Measurements from ENCODE around the gene HENMT1.
"Not testable (repeated sequence)": the region's sequence is repeated elsewhere in the genome, so short reads cannot be mapped to it uniquely, and the experiment has no call there.

The HENMT1 gene

DNA sequence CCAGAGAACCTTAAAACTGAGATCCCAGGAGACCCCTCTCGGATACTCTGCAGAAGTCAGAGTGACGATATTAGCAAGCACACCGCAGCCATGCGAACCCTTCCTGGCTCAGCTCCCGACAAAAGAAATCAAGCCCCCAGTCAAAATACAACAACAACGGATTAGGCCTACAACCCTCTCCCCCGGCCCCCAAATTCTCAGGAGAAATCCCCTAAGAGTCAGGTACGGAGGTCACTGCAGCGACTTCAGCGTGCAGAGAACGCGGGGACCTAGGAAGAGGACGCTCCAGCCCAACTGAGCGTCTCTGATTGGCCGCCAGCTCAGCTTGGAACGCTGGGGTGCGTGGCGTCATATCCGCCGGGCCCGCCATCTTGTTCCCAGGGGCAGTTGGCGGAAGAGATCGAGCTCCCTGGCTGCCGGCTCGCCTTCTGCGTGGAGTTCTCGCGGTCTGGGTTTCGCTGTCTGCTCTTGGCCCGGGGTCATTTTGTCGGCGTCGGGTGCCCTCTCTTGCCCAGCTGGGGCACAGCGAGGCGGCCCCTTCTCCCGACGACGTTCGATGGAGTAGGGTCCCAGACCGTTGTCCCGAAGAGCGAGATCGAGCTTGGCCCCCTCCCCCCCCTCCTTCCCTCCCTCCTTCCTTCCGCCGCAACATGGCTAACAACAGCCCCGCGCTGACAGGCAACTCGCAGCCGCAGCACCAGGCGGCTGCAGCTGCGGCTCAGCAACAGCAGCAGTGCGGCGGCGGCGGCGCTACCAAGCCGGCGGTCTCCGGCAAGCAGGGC, 31.2 kb upstream of the HENMT1 start, which contains the start of gene PRPF38B:
PRPF38B (plus strand) TSS at position 369 of the 782 bp plus-strand sequence; CDS start at position 651, 282 bp downstream.
- H3K9me3 ChIP-seq (ENCODE audit: insufficient read depth, low read depth, low read length) = no peaks in the 10 kb centered on the region
- H3K9ac ChIP-seq (ENCODE audit: low read depth, low read length) = peak within 1 kb of the TSS; percentile 97
- peaks cover 28% of the 10 kb centered on the region for H3K36me3 ChIP-seq (ENCODE audit: insufficient read depth, low read depth, low read length)
- H3K27ac ChIP-seq (ENCODE audit: low read length) = peak within 1 kb of the TSS; percentile 96
- no peaks in the 10 kb centered on the region for H3K27me3 ChIP-seq (ENCODE audit: insufficient read depth, low read length)
- peak within 1 kb of the TSS; percentile 83 for H3K4me3 ChIP-seq (ENCODE audit: low read length)
- H3K4me1 ChIP-seq (ENCODE audit: insufficient read depth, low read length) = peaks cover 10% of the 10 kb centered on the region; the same call in 1 of the 2 replicates

DNA sequence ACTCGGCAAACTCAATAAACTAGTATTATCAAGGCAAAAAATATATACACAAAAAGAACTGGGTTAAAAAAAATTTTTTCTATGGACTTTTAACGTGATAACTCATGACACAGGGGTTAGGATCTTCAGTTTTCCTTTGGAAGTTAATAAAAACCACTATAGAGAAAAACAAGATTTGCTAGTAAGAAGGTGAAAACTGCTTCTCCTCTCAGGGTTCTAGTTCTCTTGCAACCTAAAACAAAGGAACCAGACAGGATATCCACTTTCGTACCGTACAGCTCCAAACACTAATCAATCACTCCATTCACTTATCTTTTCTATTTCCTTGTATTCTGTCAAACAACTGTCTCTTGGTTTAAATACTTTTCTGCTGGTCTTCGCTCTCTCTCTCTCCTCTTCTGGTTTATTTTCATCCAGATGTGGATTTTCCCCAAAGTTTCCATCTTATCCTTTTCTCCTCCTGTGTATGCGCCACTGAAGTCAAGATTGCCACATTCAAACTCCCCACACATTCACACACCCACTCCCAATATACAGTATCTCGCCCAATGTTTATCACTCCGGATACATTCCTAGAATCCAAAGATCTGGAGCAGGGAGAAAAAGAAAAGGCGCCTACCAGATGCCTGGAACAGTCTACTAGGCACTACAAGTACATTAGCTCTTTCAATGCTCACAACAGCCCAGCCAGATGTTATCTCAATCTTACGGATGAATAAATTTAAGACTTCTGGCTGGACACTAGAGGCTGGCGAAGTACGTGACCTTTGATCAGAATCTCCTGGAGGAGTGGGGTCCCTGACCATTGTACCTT, 30.4 kb upstream of the HENMT1 start:
- Histone ChIP-seq H3K36me3 (ENCODE audit: insufficient read depth, low read depth, low read length) (peaks cover 20% of the 10 kb centered on the region), H3K27me3 (ENCODE audit: insufficient read depth, low read length) (no peaks in the 10 kb centered on the region), H3K27ac (ENCODE audit: low read length) (peak overlapping the region; percentile 96), H3K9ac (ENCODE audit: low read depth, low read length) (peak overlapping the region; percentile 97), H3K9me3 (ENCODE audit: insufficient read depth, low read depth, low read length) (no peaks in the 10 kb centered on the region), H3K4me3 (ENCODE audit: low read length) (peak overlapping the region; percentile 83), H3K4me1 (ENCODE audit: insufficient read depth, low read length) (peaks cover 10% of the 10 kb centered on the region; the same call in 1 of the 2 replicates)

DNA sequence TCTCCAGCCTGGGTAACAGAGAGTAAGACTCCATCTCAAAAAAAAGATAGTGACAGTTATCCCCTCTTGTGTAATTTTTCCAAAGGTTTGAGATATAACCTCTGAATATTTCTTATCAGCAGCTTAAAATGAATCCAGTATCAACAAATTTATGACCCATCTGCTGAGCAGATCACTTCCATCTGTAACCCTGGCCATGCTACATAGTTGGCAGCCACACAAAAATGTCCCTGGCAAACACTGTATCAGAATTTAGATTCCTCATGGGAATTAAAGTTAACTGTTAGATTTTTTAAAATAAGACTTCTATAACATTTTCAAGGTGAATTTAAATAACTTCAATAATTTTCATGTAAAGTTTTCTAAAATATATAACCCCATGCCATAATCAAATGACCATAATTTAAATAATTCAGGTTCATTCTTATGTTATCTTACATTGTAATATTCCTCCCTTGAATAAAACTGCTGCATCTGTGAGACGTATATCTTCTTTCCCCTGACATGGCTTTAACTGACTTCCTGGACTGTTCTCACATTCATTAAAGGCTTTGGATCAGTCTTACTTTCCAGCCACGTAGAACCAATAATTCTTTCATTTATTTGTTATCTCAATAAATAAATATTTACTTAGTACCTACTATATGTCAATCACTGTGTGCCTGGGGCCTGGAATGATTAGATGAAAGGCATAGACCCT, 25.9 kb upstream of the HENMT1 start:
- no peaks in the 10 kb centered on the region for H3K27me3 ChIP-seq (ENCODE audit: insufficient read depth, low read length)
- H3K4me3 ChIP-seq (ENCODE audit: low read length) = no peak overlapping the region
- no peaks in the 10 kb centered on the region for H3K9me3 ChIP-seq (ENCODE audit: insufficient read depth, low read depth, low read length)
- H3K27ac ChIP-seq (ENCODE audit: low read length) = no peak overlapping the region
- no peak overlapping the region for H3K9ac ChIP-seq (ENCODE audit: low read depth, low read length)
- H3K4me1 ChIP-seq (ENCODE audit: insufficient read depth, low read length) = peaks cover 14% of the 10 kb centered on the region; the same call in 1 of the 2 replicates
- no peaks in the 10 kb centered on the region for H3K36me3 ChIP-seq (ENCODE audit: insufficient read depth, low read depth, low read length)

DNA sequence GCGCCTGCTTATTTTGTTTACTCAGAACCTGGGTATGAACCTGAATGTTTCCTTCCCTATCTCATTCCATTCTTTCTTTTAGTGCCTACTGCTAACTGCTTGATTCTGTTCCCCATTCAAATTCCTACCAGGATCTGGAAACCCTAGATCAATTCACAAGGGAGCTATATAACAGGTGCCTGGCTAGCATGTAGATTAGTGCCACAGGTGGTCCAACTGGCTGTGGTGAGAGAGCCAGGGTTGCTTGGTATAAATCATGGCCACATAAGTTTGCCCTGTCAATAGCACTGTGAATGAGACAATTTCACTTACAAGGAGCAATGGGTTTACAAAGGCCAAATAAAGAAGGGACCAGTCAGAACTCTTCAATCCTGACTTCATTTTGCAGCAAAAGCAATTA, 24.6 kb upstream of the HENMT1 start:
- no peaks in the 10 kb centered on the region for H3K9me3 ChIP-seq (ENCODE audit: insufficient read depth, low read depth, low read length)
- H3K4me1 ChIP-seq (ENCODE audit: insufficient read depth, low read length) = peaks cover 7% of the 10 kb centered on the region; the same call in 1 of the 2 replicates
- no peak overlapping the region for H3K9ac ChIP-seq (ENCODE audit: low read depth, low read length)
- no peak overlapping the region for H3K4me3 ChIP-seq (ENCODE audit: low read length)
- H3K27ac ChIP-seq (ENCODE audit: low read length) = no peak overlapping the region
- no peaks in the 10 kb centered on the region for H3K27me3 ChIP-seq (ENCODE audit: insufficient read depth, low read length)
- no peaks in the 10 kb centered on the region for H3K36me3 ChIP-seq (ENCODE audit: insufficient read depth, low read depth, low read length)

DNA sequence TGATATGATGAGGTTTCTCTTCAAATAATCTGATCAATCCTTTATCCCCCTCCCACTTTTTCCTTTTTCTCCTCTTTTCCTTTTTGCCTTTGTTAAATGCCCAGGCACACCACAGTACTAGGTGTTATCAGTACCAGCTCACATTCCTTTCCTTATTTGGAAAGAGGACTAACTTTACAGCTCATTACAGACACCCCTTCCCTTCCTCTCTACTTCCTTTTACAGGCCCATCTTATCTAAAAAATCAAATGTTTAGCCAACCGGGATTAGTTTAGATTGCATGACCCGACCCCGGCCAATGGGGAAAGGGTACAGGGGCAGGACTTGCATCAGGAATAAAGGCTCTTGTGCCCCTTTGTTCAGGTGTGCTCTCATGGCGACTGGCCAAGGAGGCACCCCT, 20.8 kb upstream of the HENMT1 start:
- not testable (repeated sequence) for H3K27ac ChIP-seq (ENCODE audit: low read length)

DNA sequence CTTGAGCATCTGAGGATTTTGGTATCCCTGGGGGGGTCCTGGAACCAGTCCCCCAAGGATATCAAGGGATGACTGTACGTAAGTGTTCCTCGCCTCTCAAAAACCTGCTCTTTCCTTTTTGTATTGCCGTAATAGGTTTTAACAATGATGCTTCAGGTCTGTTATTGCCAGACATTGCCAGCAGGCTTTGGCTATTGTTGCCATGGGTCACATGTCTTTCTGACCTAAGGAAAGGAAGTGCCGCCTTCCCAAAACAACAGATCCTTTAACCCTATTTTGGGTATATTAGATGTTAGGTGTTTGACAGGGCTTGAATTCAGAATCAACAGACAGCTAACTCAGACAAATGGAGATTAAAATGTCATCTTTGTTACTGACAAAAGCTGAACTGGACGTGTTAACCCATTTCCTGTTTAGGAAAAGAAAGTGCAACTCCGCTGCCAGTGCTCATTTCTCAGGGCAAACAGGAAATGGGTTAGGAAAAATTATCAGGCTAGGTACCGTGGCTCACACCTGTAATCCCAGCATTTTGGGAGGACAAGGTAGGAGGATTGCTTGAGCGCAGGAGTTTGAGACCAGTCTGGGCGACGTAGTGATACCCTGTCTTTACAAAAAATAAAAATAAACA, 18.8 kb upstream of the HENMT1 start:
- no peaks in the 10 kb centered on the region; the same call in 1 of the 2 replicates for H3K4me1 ChIP-seq (ENCODE audit: insufficient read depth, low read length)
- H3K9me3 ChIP-seq (ENCODE audit: insufficient read depth, low read depth, low read length) = no peaks in the 10 kb centered on the region
- H3K4me3 ChIP-seq (ENCODE audit: low read length) = no peak overlapping the region

More for the DNA sequence above, 20.8 kb upstream of the HENMT1 start:
- not testable (repeated sequence) for H3K27me3 ChIP-seq (ENCODE audit: insufficient read depth, low read length); H3K36me3 ChIP-seq (ENCODE audit: insufficient read depth, low read depth, low read length); H3K4me3 ChIP-seq (ENCODE audit: low read length); H3K9me3 ChIP-seq (ENCODE audit: insufficient read depth, low read depth, low read length); H3K4me1 ChIP-seq (ENCODE audit: insufficient read depth, low read length)
- H3K9ac ChIP-seq (ENCODE audit: low read depth, low read length) = peak overlapping the region; percentile 71; the same call in 1 of the 2 replicates

DNA sequence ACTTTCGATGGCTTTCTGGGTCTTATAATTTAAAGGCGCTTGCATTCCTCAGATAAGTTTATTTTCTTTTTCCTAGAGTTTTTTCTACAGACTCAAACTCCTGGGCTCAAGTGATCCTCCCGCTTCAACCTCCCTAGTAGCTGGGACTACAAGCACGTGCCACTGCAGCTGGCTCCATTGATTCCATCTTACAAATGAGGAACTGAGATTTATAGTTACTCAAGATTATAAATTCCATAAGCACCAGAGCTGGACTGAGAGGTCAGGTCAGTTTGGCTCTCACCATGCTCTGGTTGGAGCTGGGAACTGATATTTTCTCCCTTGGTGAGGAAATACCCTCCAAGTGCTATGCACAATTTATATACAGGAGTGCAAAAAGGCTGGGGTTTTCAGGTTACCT, 17.8 kb upstream of the HENMT1 start:
- Histone ChIP-seq H3K4me3 (ENCODE audit: low read length) (no peak overlapping the region), H3K9ac (ENCODE audit: low read depth, low read length) (no peak overlapping the region), H3K27me3 (ENCODE audit: insufficient read depth, low read length) (no peaks in the 10 kb centered on the region), H3K27ac (ENCODE audit: low read length) (no peak overlapping the region), H3K9me3 (ENCODE audit: insufficient read depth, low read depth, low read length) (no peaks in the 10 kb centered on the region), H3K4me1 (ENCODE audit: insufficient read depth, low read length) (no peaks in the 10 kb centered on the region; the same call in 1 of the 2 replicates), H3K36me3 (ENCODE audit: insufficient read depth, low read depth, low read length) (no peaks in the 10 kb centered on the region)

More for the DNA sequence above, 18.8 kb upstream of the HENMT1 start:
- Histone ChIP-seq H3K27ac (ENCODE audit: low read length) (no peak overlapping the region), H3K27me3 (ENCODE audit: insufficient read depth, low read length) (no peaks in the 10 kb centered on the region), H3K36me3 (ENCODE audit: insufficient read depth, low read depth, low read length) (no peaks in the 10 kb centered on the region), H3K9ac (ENCODE audit: low read depth, low read length) (peak overlapping the region; percentile 16; the same call in 1 of the 2 replicates)

DNA sequence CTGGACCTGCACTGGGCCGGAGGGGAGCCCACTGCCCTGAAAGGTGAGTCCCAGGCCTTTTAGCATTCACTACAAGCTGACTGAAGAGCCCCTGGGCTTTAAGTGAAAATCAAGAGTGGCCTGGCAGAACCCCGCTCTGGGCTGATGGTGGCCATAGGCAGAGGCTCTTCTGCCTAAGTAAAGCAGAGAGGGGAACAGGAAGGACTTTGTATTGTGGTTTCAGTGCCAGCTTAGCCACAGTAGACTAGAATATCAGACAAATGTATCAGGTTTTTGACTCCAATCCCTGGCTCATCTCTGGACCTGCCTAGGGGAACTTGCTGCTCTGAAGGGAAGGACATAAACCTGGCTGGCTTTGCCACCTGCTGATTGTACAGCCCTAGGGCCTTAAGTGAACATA, 10.2 kb upstream of the HENMT1 start:
- Histone ChIP-seq H3K27me3 (ENCODE audit: insufficient read depth, low read length) (no peaks in the 10 kb centered on the region), H3K27ac (ENCODE audit: low read length) (no peak overlapping the region), H3K4me3 (ENCODE audit: low read length) (no peak overlapping the region), H3K36me3 (ENCODE audit: insufficient read depth, low read depth, low read length) (no peaks in the 10 kb centered on the region), H3K4me1 (ENCODE audit: insufficient read depth, low read length) (no peaks in the 10 kb centered on the region), H3K9me3 (ENCODE audit: insufficient read depth, low read depth, low read length) (no peaks in the 10 kb centered on the region), H3K9ac (ENCODE audit: low read depth, low read length) (no peak overlapping the region)

DNA sequence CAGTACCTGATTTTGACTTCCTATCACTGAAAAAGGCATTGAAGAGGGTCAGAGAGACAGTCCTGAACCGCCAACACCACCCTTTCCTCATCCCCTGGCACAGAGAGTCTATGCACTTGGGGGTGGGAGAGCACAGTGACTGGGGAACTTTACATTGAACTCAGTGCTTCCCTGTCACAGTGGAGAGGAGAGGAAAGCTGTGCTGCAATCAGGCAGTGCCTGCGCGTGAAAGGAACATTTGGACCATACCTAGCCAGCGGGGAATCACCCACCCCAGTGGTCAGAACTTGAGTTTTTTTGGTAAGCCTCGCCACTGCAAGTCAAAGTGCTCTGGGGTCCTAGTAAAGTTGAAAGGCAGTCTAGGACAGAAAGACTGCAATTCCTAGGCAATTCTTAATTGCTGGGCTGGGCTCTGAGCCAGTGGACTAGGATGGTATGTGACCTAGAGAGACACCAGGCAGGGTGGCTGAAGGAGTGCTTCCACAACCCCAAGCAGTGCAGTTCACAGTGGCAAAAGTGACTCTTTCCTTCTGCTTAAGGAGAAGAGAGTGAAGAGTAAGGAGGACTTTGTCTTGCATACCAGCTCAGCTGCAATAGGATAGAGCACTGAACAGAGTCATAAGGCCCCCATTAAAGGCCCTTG, 9.4 kb upstream of the HENMT1 start:
- H3K36me3 ChIP-seq (ENCODE audit: insufficient read depth, low read depth, low read length) = no peaks in the 10 kb centered on the region
- no peak overlapping the region for H3K27ac ChIP-seq (ENCODE audit: low read length)
- H3K4me1 ChIP-seq (ENCODE audit: insufficient read depth, low read length) = no peaks in the 10 kb centered on the region
- no peaks in the 10 kb centered on the region for H3K9me3 ChIP-seq (ENCODE audit: insufficient read depth, low read depth, low read length)
- no peak overlapping the region for H3K4me3 ChIP-seq (ENCODE audit: low read length)
- H3K9ac ChIP-seq (ENCODE audit: low read depth, low read length) = no peak overlapping the region
- no peaks in the 10 kb centered on the region for H3K27me3 ChIP-seq (ENCODE audit: insufficient read depth, low read length)

DNA sequence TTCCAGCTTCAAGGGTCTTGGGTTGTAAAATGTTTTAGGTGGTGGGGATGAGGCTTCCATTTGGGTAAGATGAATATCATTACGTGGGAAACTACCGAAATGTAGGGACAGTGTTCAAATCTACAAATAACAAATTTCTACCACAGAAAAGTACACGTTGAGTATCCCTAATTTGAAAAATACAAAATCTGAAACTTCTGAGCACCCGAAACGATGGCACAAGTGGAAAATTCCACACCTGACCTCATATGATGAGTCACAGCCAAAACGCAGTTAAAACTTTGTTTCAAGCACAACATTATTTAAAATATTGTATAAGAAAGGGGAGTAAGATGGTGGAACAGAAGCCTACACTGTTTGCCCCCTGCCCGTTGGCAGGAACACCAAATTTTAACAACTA, 8.8 kb upstream of the HENMT1 start:
- H3K36me3 ChIP-seq (ENCODE audit: insufficient read depth, low read depth, low read length) = no peaks in the 10 kb centered on the region
- no peak overlapping the region for H3K4me3 ChIP-seq (ENCODE audit: low read length)
- H3K9ac ChIP-seq (ENCODE audit: low read depth, low read length) = no peak overlapping the region
- H3K27me3 ChIP-seq (ENCODE audit: insufficient read depth, low read length) = no peaks in the 10 kb centered on the region
- H3K9me3 ChIP-seq (ENCODE audit: insufficient read depth, low read depth, low read length) = no peaks in the 10 kb centered on the region
- no peak overlapping the region for H3K27ac ChIP-seq (ENCODE audit: low read length)
- no peaks in the 10 kb centered on the region for H3K4me1 ChIP-seq (ENCODE audit: insufficient read depth, low read length)

DNA sequence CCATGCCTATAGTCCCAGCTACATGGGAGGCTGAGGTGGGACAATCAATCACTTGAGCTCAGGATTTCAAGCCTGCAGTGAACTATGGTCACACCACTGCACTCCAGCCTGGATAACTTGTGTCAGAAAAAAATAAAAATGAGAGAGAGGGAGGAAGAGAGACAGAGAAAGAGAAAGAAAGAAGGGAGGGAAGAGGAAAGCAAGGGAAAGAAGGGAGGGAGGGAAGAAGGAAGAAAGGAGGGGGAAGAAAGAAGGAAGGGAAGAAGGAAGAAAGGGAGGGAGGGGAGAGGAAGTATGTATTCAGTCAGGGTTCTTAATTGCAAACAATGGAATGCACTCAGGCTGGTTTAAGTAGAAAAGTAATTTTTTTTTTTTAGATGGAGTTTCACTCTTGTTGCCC, 7.9 kb upstream of the HENMT1 start:
- H3K9me3 ChIP-seq (ENCODE audit: insufficient read depth, low read depth, low read length) = no peaks in the 10 kb centered on the region
- H3K9ac ChIP-seq (ENCODE audit: low read depth, low read length) = no peak overlapping the region
- no peak overlapping the region for H3K27ac ChIP-seq (ENCODE audit: low read length)
- no peaks in the 10 kb centered on the region for H3K27me3 ChIP-seq (ENCODE audit: insufficient read depth, low read length)
- no peaks in the 10 kb centered on the region for H3K4me1 ChIP-seq (ENCODE audit: insufficient read depth, low read length)
- no peaks in the 10 kb centered on the region for H3K36me3 ChIP-seq (ENCODE audit: insufficient read depth, low read depth, low read length)
- no peak overlapping the region for H3K4me3 ChIP-seq (ENCODE audit: low read length)
